Thymus (tissue), 11 donors: Measurements from ENCODE around the gene CLK1. TPM values are rescaled to one million over a fixed set of nuclear protein-coding genes. Genes with fewer than 3 reads are reported as not detected.
A peak's percentile ranks its signal among the peaks of the same experiment; 100 is the strongest.
"Not testable (repeated sequence)": the region's sequence is repeated elsewhere in the genome, so short reads cannot be mapped to it uniquely, and the experiment has no call there.

Source experiments
- DNase-seq, 9 donors: peaks; one replicate each; pipeline ENCODE4 v3.0.0-alpha.2; 2013; ENCODE audit warnings: low spot score in 9 of 9, low read depth in 6 of 9, missing footprints in 1 of 9
- H3K27ac ChIP-seq, 2 donors: one replicate each; pipeline ENCODE4 v1.5.1; 2013; ENCODE audit warnings: control low read depth in 1 of 2, low read depth in 1 of 2, low read length in 1 of 2, mild to moderate bottlenecking in 1 of 2, moderate library complexity in 1 of 2
- H3K27me3 ChIP-seq, 2 donors: one replicate each; pipeline ENCODE4 v1.5.1; 2013; ENCODE audit warnings: low read length in 1 of 2; ENCODE audit not compliant: control insufficient read depth in 2 of 2, insufficient read depth in 1 of 2
- H3K36me3 ChIP-seq, 2 donors: one replicate each; pipeline ENCODE4 v1.5.1; 2013; ENCODE audit warnings: low read length in 1 of 2, mild to moderate bottlenecking in 1 of 2, moderate library complexity in 1 of 2; ENCODE audit not compliant: control insufficient read depth in 2 of 2, insufficient read depth in 2 of 2
- H3K4me1 ChIP-seq, 2 donors: one replicate each; pipeline ENCODE4 v1.5.1; 2013; ENCODE audit warnings: low read length in 2 of 2; ENCODE audit not compliant: control insufficient read depth in 2 of 2, insufficient read depth in 2 of 2
- H3K4me3 ChIP-seq, 2 donors: one replicate each; pipeline ENCODE4 v1.5.1; 2013; ENCODE audit warnings: low read length in 2 of 2, control low read depth in 1 of 2, mild to moderate bottlenecking in 1 of 2
- H3K9me3 ChIP-seq, 2 donors: one replicate each; pipeline ENCODE4 v1.5.1; 2013; ENCODE audit warnings: low read length in 1 of 2, mild to moderate bottlenecking in 1 of 2; ENCODE audit not compliant: control insufficient read depth in 2 of 2, insufficient read depth in 1 of 2
- WGBS: extraction: QIAGEN DNeasy Blood & Tissue Kit; methylation state at CpG from one replicate; pipeline ENCODE4 v1.1.7; 2013; 5-methylcytosine and 5-hydroxymethylcytosine counted together
- polyA plus RNA-seq: library from polyadenylated mRNA; stranded (reverse); fragments of 200-250 nt; gene quantifications from one replicate; pipeline ENCODE4 v1.2.3, GENCODE V29; 2013
- total RNA-seq: library from RNA; stranded (reverse); fragments of 120-200 nt; gene quantifications from one replicate; pipeline ENCODE4 v1.2.4, GENCODE V29; 2013
- donor health status: healthy.

The CLK1 gene
- total and polyA plus RNA-seq, 2 donors, result 295 to 1,486 TPM

DNA sequence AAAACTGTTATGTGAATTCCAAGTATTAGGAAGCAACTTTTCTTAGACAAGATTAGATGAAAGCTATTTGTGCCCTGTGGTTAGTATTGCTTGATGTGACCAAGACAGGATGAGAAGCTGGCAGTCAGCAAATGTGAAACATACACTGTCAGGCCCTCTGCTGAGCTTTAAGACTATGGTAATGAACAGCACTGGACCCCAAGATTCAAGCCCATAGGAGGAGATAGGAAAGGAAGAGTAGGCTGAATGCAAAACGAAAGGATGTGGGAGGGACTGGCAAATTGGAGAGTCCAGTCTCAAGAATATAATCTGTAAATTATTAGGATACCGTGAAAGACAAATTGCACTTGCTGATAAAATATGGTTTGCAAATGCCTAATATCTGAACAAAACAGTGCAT lies 36.4 kb downstream of the CLK1 start:
- H3K27me3 ChIP-seq, result no peaks in the 10 kb centered on the region

DNA sequence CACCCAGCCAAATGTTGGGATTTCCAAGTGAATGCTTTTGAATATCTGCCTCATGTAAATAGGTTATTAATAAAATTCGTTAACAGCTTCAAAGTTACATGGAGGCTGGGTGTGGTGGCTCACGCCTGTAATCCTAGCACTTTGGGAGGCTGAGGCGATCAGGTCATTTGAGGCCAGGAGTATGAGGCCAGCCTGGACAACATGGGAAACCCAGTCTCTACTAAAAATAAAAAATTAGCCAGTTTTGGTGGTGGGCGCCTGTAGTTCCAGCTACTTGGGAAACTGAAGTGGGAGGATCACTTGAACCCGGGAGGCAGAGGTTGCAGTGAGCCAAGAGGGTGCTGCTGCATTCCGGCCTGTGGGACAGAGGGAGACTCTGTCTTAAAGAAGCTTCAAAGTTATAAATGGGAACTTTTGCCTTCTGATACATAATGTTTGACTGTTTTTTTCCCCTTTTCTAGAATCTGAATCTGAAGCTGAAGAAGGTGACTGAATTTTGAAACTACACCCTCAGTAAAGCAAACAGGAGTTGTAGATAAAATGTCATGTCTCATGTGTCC lies 42.7 kb downstream of the CLK1 start:
- WGBS, result 95% methylated on average over 6 of the region's 6 CpGs
- no peaks in the 10 kb centered on the region for H3K27me3 ChIP-seq
- no peaks in the 10 kb centered on the region for H3K9me3 ChIP-seq
- no peaks in the 10 kb centered on the region for H3K4me1 ChIP-seq
- H3K36me3 ChIP-seq, result peaks cover 37 to 57% of the 10 kb centered on the region in 2 donors
- H3K4me3 ChIP-seq, result no peak overlapping the region
- no peak overlapping the region for H3K27ac ChIP-seq
- no peak for DNase-seq

More for the DNA sequence above, 36.4 kb downstream of the CLK1 start:
- Histone ChIP-seq H3K36me3 (peaks cover 3 to 5% of the 10 kb centered on the region in 2 donors), H3K27ac (no peak overlapping the region), H3K4me3 (no peak overlapping the region), H3K4me1 (no peaks in the 10 kb centered on the region), H3K9me3 (no peaks in the 10 kb centered on the region)
- 96% methylated on average over 2 of the region's 2 CpGs for WGBS
- no peak for DNase-seq

DNA sequence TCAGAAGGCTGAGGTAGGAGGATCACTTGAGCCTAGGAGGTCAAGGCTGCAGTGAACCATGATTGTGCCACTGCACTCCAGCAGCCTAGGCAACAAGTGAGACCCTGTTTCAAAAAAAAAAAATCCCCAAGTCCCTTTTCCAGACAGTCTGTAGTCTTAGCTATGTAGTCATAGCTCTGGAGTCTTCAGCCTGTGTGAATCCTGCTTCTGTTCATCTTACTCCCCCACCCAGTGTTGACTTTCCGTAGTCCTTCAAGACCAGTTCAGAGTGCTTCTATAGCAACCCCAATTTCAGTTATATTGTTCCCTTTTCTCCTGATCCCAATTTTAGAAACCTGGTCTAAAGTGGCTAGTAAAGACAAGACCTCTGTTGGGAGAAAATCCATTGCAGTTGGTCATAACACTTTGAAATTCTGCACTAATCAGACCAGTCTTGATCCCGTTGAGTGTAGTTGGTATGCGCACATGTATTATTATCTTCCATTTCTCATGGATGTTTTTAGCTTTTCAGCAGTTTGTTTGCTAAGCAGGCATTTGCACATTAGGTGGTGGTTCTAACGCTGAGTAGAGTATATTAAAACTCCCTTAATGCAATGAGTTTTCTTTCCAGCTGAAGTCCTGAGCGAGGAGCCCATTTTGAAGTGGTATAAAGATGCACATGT lies 43.8 kb downstream of the CLK1 start:
- no peaks in the 10 kb centered on the region for H3K4me1 ChIP-seq
- WGBS, result 98% methylated on average over 5 of the region's 5 CpGs
- H3K27ac ChIP-seq, result no peak overlapping the region
- H3K9me3 ChIP-seq, result no peaks in the 10 kb centered on the region
- no peak overlapping the region for H3K4me3 ChIP-seq
- H3K27me3 ChIP-seq, result no peaks in the 10 kb centered on the region
- H3K36me3 ChIP-seq, result peaks cover 42 to 68% of the 10 kb centered on the region in 2 donors
- DNase-seq, result no peak

DNA sequence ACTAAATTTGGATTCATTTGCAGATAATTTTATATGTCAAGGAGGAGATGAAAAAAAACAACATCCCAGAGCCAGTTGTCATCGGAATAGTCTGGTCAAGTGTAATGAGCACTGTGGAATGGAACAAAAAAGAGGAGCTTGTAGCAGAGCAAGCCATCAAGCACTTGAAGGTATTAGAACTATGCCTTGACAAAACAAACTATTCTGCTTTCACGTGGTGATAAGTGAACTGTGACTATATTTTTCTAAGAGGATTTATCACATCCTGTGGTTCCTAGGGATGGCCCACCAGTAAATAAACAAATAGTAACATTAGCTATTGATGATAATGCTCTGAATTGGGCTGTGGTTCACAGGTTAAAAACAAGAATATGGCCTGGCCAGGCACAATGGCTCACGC lies 45.7 kb downstream of the CLK1 start:
- H3K36me3 ChIP-seq, result peaks cover 56 to 84% of the 10 kb centered on the region in 2 donors

DNA sequence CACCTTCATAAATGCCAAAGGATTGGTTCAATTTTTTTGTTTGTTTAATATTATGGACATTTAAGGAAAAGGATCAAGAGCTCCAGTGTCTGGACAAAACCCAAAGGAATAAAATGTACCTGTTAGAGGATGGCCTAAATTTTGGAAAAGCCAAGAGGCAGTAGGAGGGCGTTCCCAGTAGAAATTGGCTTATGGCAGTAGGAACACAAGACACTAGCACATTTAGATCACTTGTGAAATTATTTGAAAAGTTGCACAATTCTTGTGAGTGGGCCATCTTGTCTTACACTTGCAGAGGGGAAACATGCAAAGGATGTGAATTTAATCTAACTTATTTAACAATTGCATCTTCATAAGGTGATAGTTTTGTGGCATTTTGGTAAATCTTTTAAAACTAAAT lies 49.5 kb downstream of the CLK1 start:
- DNase-seq, result no peak
- H3K4me3 ChIP-seq, result no peak overlapping the region

More for the DNA sequence above, 45.7 kb downstream of the CLK1 start:
- WGBS, result 95% methylated on average over 3 of the region's 3 CpGs
- not testable (repeated sequence) for DNase-seq, H3K4me1 ChIP-seq, H3K27ac ChIP-seq, H3K9me3 ChIP-seq, H3K27me3 ChIP-seq, H3K4me3 ChIP-seq

DNA sequence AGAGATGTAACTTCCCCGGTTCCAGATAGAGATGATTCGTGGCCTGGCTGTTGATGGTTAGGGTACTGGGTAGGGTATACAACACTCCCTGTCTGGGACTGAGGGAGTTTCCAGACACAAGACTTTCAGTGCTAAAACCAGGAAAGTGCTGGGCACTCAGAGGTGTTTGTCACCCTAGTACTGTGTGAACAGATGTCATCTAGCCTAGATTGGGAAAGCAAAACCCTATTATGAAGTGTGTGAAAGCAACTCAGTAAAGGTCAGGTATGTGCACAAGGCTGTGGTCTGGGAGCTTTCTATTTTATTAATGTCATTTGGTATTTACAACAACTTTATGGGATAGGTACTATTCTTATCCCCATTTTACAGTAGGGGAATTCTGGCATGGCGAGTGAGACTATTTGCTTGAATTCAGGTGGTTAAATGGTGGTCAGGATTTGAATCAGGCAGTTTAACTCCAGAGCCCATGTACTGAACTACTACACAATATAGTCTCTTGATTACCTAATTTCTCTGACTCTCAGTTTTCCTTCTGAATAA lies 50.1 kb downstream of the CLK1 start:
- no peaks in the 10 kb centered on the region for H3K9me3 ChIP-seq
- H3K27ac ChIP-seq, result no peak overlapping the region
- WGBS, result 91% methylated on average over 3 of the region's 3 CpGs
- H3K27me3 ChIP-seq, result no peaks in the 10 kb centered on the region
- no peak for DNase-seq
- H3K4me3 ChIP-seq, result no peak overlapping the region
- peaks cover 39 to 59% of the 10 kb centered on the region in 2 donors for H3K36me3 ChIP-seq
- peaks cover 9 to 17% of the 10 kb centered on the region in 2 donors for H3K4me1 ChIP-seq

More for the DNA sequence above, 49.5 kb downstream of the CLK1 start:
- WGBS, result 97% methylated on average over 1 of the region's 1 CpG
- Histone ChIP-seq H3K4me1 (peaks cover 9 to 17% of the 10 kb centered on the region in 2 donors), H3K9me3 (no peaks in the 10 kb centered on the region), H3K27ac (no peak overlapping the region), H3K27me3 (no peaks in the 10 kb centered on the region), H3K36me3 (peaks cover 39 to 65% of the 10 kb centered on the region in 2 donors)

DNA sequence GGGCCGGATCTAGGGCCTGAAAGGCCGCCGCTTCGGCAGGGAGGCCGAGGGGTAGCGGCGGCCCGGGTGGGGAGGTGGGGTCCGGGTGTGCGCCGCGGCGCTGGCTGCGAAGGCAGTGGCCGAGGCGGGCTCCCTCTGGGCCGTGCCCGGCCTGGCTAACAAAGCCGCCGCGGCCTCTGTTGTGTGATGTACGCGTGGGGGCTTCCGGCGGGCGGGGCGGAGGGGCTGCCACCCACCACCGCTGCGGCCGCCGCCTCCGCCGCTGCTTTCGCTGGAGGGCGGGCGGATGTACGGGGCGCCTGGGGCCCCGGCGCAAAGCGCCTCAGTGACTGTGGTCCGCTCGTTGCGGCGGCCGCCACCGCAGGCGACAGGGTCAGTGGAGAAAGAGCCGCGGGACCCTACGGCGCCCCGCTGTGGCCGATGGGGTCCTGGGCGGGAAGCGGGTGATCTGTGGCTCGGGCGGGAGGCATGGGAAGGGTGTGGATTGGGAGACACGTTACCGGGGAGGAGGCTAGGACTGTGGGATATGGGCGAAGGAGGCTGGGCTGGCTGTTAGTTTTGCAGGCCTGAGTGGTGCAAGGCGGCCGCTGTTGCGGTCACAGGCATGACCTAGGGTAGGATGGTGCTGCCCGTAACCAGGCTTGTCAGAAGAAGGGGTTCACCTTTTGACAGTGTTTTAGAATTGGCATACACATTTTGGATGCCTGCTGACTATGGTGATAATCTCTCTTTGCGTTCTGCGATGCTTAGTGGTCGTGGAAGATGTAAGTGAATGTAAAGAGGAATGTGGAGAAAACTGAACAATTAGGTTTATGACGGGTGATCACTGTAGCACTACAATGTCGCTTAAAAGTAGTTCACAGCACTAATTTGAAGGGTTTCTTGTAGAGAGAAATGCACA lies 52.1 kb downstream of the CLK1 start:
- H3K4me1 ChIP-seq, result peaks cover 9 to 17% of the 10 kb centered on the region in 2 donors
- no peaks in the 10 kb centered on the region for H3K27me3 ChIP-seq
- peak; percentile 16 to 65 (median 48) for DNase-seq
- WGBS, result 1% methylated on average over 70 of the region's 70 CpGs
- peak overlapping the region; percentile 98 to 99 for H3K27ac ChIP-seq
- H3K36me3 ChIP-seq, result peaks cover 25 to 40% of the 10 kb centered on the region in 2 donors
- H3K4me3 ChIP-seq, result peak overlapping the region; percentile 82 to 94
- H3K9me3 ChIP-seq, result no peaks in the 10 kb centered on the region

DNA sequence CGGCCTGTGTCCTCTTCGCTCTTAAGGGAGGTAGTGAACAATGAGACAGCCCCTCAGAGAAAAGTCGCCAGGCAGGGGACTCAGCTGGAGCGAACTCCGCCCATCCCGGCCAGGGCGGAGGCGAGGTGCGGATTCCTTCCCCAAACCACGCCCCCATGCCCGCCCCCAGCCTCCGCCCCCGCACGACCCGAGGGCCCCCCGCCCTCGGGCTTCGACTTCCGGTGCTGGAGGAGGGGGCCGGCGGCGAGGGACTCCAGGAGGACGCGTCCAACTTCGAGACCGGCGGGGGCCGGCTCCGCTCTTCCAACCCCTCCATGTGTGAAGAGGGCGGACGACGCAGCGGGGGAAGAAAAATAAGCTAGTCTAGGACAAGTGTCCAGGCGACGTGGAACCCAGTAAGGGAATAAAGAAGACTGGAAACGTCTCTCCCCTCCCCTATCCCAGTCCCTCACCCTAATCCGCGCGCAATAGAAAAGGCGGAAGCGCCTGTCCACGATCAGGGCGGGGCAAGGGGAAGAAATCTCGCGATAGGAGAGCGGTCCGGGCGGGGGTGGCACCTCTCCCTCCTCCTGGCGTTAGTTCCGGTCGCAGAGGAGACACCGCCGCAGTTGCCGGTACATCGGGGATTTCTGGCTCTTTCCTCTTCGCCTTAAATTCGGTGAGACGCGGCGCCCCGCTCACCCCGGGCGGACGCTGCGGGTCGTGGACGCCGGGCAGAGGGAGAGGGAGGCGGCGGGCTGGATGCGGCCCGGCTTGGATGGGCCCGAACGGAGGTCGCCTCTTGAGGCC lies 52.9 kb downstream of the CLK1 start, which contains the start of gene BZW1:
BZW1 (plus strand) TSS at position 578 of the 789 bp plus-strand sequence. CDS start 1,308 bp downstream, outside the sequence.
- under 1% methylated on average over 75 of the region's 75 CpGs for WGBS
- H3K4me1 ChIP-seq, result peaks cover 9 to 17% of the 10 kb centered on the region in 2 donors
- peak; percentile 93 to 99 (median 96) for DNase-seq
- H3K9me3 ChIP-seq, result no peaks in the 10 kb centered on the region
- peak within 1 kb of the TSS; percentile 82 to 94 for H3K4me3 ChIP-seq
- no peaks in the 10 kb centered on the region for H3K27me3 ChIP-seq
- peak within 1 kb of the TSS; percentile 98 to 99 for H3K27ac ChIP-seq
- peaks cover 17 to 31% of the 10 kb centered on the region in 2 donors for H3K36me3 ChIP-seq
